ENCODE measurements around the gene HEYL.

HEYL gene

GRCh38 chr1:39639305-39640130 lies at the start of gene HEYL:
Gene HEYL (minus strand): TSS chr1:39639643. CDS start chr1:39639625, 18 bp downstream.
- DNase-seq = no peak

- no peak for DNase-seq
Observed at GRCh38 chr1:39689214-39689613, 49.8 kb upstream of the HEYL start.

GRCh38 chr1:39688706-39689105 lies 49.3 kb upstream of the HEYL start:
- DNase-seq = no peak

GRCh38 chr1:39687243-39687642 lies 47.8 kb upstream of the HEYL start:
- DNase-seq = no peak

- DNase-seq = no peak
Observed at GRCh38 chr1:39685071-39685470, 45.6 kb upstream of the HEYL start.

- no peak for DNase-seq
Observed at GRCh38 chr1:39684313-39684664, 44.8 kb upstream of the HEYL start.

GRCh38 chr1:39683591-39684312 lies 44.3 kb upstream of the HEYL start:
- DNase-seq = no peak

GRCh38 chr1:39681999-39682398 lies 42.6 kb upstream of the HEYL start:
- DNase-seq = no peak

- no peak for DNase-seq
Observed at GRCh38 chr1:39681294-39681693, 41.9 kb upstream of the HEYL start.

- DNase-seq = no peak
Observed at GRCh38 chr1:39680751-39681150, 41.3 kb upstream of the HEYL start.

GRCh38 chr1:39679821-39680220 lies 40.4 kb upstream of the HEYL start:
- DNase-seq = no peak

- DNase-seq = no peak
Observed at GRCh38 chr1:39678889-39679288, 39.4 kb upstream of the HEYL start.

- DNase-seq = no peak
Observed at GRCh38 chr1:39677645-39678044, 38.2 kb upstream of the HEYL start.

- no peak for DNase-seq
Observed at GRCh38 chr1:39676948-39677548, 37.6 kb upstream of the HEYL start.

- DNase-seq = no peak
Observed at GRCh38 chr1:39675220-39675619, 35.8 kb upstream of the HEYL start.

- no peak for DNase-seq
Observed at GRCh38 chr1:39673215-39673614, 33.8 kb upstream of the HEYL start.

- DNase-seq = no peak
Observed at GRCh38 chr1:39672551-39672947, 33.1 kb upstream of the HEYL start.

GRCh38 chr1:39671793-39672550 lies 32.5 kb upstream of the HEYL start, which contains the start of gene NT5C1A:
Gene NT5C1A (minus strand): TSS chr1:39672107. CDS start chr1:39672038, 69 bp downstream.
- DNase-seq = no peak

- no peak for DNase-seq
Observed at GRCh38 chr1:39671433-39671792, 32.0 kb upstream of the HEYL start.

GRCh38 chr1:39670689-39671088 lies 31.2 kb upstream of the HEYL start:
- DNase-seq = no peak

GRCh38 chr1:39668894-39669293 lies 29.5 kb upstream of the HEYL start:
- no peak for DNase-seq

GRCh38 chr1:39668111-39668510 lies 28.7 kb upstream of the HEYL start:
- DNase-seq = no peak

GRCh38 chr1:39666772-39667171 lies 27.3 kb upstream of the HEYL start:
- DNase-seq = no peak

All from NCI-H1048 (cell line).